GM12873 (cell line): Measurements from ENCODE around the gene COLEC12.

ENCODE experiments used
- TF ChIP-seq, protein P1 (sequence below): IDR thresholded peaks from 2 replicates; pipeline ENCODE4 v1.5.1; 2012; ENCODE audit warnings: low read depth, mild to moderate bottlenecking, moderate library complexity, low read length, control low read depth; ENCODE audit not compliant: insufficient read depth; ENCODE audit errors: missing control alignments

The COLEC12 gene

GRCh38 chr18:500632-501405 is at the start of gene COLEC12:
COLEC12 (minus strand) TSS chr18:500701; CDS start chr18:500514, 187 bp downstream.
- TF ChIP-seq, protein P1, sequence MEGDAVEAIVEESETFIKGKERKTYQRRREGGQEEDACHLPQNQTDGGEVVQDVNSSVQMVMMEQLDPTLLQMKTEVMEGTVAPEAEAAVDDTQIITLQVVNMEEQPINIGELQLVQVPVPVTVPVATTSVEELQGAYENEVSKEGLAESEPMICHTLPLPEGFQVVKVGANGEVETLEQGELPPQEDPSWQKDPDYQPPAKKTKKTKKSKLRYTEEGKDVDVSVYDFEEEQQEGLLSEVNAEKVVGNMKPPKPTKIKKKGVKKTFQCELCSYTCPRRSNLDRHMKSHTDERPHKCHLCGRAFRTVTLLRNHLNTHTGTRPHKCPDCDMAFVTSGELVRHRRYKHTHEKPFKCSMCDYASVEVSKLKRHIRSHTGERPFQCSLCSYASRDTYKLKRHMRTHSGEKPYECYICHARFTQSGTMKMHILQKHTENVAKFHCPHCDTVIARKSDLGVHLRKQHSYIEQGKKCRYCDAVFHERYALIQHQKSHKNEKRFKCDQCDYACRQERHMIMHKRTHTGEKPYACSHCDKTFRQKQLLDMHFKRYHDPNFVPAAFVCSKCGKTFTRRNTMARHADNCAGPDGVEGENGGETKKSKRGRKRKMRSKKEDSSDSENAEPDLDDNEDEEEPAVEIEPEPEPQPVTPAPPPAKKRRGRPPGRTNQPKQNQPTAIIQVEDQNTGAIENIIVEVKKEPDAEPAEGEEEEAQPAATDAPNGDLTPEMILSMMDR: no peak

DNA sequence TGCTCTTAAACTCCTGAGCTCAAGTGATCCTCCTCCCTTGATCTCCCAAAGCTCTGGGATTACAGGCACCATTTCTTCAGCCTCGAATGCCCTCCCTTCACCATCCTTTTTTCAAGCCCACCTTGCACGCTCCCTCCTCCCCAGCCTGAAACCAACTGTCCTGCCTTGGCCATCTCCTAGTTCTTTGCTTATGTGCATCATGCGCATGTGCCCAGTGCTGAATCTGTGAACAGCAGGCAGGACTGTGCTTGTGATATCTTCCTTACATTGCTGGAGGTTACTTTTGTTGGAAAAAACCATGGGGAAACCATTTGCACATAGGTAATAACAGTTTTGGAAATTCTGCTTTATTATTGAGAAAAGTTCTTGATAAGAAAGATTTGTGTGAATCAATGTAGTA is 49.5 kb upstream of the COLEC12 start:
- TF ChIP-seq, protein P1: no peak

GRCh38 chr18:543447-544078 is 43.1 kb upstream of the COLEC12 start:
- TF ChIP-seq, protein P1: no peak

GRCh38 chr18:533995-534601 is 33.6 kb upstream of the COLEC12 start:
- TF ChIP-seq, protein P1: no peak

GRCh38 chr18:532632-533031 is 32.1 kb upstream of the COLEC12 start:
- TF ChIP-seq, protein P1: no peak

- TF ChIP-seq, protein P1: no peak
Observed at GRCh38 chr18:532018-532417, 31.5 kb upstream of the COLEC12 start.

DNA sequence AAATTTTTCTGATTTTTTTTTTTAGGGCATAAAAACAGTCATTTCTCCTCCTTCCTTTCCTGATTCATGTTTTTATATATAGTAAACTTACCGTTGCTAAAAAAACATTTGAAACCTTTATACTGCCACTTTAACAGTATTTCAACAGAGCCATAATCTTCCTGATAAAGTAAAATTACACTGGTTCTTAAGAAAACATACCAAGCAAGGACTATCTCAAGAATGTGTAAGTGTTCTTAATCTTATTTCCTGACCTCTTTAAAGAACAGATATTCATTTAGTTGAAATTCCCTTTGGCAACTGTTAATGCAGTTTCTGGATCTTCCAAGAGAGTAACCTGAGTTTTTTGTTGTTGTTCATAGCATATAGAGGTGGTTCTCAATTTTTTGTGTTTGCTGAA is 26.6 kb upstream of the COLEC12 start:
- TF ChIP-seq, protein P1: no peak
